Measurements from ENCODE around the gene LRRN3.
A peak's percentile ranks its signal among the peaks of the same experiment; 100 is the strongest.

The LRRN3 gene

DNA sequence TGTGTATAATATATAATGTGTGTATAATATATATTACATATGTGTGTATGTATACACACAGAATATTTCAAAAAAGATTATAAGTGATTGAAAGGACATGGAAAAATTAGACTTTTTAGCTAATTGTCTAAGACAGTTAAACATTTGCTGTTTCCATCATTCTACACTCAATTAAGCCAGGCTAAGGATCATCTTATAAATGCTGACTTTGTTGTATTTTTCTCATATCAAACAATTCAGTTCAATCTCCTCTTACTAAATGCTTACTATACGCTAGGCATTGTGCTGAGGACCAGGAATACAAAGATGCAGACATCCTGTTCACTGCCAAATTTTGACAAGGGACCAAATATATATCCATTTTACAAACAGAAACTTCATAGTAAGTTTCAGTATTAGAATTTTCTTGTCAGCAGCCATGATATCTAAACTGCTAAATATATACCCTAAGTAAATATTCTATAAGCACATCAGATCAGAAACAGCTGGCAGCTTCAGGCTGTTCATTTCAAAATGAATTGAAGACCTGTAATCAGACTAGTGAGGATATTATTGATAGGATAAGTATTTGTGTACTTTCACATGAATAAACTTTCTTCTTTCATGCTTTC is 10.3 kb upstream of the LRRN3 start:
- DNase-seq = no peak

DNA sequence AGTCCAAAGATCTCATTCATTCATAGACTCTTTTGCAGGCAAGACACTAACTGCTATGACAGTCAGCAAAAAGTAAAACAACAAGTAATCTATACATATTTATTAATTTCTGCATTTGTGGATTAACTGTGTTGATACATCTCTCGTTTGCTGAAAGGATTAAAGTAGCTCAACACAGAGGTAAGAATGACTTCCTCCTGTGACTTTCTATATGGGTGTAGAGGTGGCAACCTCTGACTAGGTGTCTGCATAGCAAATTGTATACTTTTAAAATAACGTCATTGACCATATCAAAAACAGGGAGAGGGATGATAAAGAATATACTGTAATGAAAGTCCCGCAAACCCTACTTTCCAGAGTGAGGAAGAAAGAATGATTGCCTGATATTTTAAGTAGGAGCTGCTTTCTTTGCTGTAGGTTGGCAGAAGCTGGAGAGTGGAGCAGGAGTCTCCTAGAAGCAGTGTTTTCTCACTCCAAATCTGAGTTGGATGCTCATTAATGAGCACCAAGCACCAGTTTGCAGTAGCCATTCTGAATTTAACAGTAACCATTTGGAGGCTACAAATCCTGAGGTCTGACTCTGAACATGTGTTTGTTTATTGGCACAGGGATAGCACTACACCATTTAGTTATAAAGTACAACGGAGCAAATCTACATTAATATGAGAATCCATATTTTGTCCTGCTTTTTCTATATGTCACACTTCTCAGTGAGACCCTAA is 9.2 kb upstream of the LRRN3 start:
- DNase-seq = no peak

DNA sequence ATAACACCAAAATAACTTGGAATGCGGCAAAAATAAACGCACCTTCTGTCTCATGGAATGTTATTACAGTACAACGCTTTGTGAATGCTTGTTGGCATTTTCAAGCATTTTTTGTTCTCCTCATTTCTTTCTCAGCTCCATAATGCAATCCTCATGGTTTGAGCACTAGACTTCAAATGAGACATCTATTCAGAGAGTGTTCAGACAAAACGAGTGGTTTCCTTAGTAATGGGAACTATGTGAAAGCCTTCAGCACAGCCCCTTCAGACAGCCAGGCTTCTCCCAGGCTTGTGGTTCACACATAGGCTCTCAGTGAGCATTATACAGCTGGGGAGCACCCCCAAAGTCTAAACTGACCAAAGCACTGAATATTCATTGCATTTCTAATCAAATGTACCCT is 8.6 kb upstream of the LRRN3 start:
- DNase-seq = no peak

DNA sequence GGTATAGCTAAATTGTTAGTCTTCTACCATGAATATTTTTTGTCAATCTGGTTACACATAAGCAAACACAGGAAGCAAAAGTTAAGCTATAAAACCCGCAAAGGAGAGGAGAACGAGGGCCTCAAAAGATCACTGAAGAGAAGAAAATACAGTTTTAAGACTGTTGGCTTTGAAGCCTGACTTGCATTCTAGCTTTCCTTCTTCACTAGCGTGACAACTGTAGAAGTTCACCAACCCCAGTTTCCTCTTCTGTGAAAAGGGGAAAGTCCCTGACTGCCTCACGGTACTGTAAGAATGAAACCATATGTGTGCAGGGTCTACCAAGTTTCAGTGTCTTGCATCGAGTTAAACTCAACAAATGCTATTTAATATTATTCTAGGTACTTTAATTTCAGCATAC is 7.5 kb upstream of the LRRN3 start:
- DNase-seq = no peak

DNA sequence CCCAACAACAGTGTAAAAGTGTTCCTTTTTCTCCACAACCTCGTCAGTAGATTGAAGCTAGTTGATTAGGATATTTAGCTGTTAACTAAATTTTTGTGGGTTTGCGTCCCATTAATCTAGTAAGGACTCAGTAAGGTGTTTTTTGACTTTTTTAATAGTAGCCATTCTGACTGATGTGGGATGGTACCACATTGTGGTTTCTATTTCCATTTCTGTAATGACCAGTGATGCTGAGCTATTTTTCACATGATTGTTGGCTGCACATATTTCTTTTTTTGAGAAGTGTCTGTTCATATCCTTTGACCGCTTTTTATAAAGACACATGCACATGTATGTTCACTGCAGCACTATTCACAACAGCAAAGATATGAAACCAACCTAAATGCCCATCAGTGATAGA is 5.6 kb upstream of the LRRN3 start:
- no peak for DNase-seq

DNA sequence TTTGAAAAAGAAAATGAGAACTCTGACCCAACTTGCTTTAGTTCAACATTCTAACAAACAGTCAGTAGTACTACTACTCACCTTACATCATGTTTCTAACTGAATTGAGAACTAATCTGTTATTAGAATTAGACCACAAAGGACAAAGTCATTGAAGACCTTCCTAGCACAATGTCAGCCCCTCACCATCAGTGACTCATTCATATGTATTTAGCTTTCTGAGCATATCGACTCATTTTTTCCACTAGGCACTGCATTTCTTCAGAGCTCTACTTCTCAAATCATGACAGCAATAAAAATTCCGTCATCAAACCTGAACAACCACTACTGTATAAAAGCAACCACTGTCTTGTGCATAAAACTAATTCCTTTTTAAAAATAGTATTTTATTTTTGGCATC is 4.4 kb upstream of the LRRN3 start:
- no peak for DNase-seq

DNA sequence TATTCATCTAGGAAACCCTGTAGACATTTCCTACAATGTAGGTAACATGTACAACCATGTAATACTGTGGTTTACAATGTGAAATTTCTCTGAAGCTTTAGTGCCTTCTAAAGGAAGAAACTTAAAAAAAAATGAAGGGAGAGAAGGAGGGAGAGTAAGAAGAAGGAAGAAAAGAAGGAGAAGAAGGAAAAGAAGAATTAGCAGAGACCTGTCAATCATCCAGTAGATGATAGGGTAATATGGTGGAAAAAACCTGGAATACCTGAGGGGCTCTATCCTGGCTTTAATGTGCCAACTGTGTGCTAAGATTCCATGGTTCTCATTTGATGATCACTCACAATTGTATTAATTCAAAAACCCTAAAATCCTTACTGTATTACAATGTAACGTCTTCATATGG is 2.6 kb upstream of the LRRN3 start:
- no peak for DNase-seq

DNA sequence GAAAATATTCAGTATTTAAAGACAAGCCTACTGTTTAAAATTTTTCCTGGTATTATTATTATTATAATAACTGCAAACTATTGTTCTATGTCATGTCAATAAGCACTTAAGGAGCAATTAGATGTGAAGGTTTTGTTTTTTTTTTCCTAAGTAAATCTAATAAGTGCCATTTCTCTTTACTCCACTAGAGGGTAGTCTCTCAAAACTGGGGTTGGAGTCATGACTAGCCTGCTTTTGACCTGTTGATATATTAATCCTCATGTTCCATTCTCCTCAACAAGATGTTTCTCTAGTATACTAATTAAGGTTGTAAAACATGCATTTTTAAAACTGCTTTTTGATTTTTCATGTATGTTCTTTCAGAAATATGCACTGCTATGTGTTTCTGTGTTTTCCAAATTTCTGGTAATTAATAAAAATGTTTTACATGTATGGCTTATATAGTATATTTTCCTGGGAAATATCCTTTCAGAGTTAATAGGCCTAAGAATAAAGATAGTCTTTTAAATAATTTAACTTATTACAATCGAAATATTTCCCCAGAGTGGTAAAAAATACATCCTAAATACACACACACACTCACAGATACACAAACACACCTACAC is 1.0 kb upstream of the LRRN3 start:
- DNase-seq = no peak

DNA sequence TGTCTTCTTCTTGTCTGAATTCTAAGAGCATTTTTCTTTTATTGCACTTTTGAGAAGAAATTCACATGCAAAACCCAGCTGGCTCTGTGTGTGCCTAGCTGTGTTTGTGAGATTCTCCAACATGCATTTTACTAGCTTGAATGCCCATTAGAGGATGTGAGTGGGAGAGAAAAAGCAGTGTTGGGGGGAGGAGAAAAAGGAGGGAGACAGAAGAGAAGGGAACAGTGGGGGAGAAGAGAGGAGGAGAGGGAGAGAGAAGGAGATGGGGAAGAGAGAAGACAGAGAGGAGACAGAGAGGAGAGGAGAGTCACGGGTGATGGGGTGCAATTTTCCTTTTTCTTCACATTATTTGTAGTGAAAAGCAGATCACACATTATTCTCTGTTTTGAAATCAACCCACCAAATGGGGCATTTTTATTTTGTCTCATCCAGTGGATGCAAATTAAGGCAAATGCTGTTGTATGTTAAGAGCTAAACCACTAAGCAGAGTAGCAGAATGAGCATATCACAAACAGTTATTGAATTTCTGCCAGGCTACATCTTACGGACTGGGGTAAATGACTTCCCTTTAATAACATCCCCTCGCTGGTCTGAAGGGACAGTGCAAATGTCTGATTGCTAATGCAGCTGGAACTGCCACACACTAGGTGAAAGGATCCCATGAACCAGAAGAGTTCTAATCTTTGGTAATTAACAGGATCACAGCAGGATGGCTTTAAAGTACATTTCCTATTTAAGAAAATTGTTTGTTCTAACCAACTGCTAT is 849 bp downstream of the LRRN3 start:
- DNase-seq = no peak

DNA sequence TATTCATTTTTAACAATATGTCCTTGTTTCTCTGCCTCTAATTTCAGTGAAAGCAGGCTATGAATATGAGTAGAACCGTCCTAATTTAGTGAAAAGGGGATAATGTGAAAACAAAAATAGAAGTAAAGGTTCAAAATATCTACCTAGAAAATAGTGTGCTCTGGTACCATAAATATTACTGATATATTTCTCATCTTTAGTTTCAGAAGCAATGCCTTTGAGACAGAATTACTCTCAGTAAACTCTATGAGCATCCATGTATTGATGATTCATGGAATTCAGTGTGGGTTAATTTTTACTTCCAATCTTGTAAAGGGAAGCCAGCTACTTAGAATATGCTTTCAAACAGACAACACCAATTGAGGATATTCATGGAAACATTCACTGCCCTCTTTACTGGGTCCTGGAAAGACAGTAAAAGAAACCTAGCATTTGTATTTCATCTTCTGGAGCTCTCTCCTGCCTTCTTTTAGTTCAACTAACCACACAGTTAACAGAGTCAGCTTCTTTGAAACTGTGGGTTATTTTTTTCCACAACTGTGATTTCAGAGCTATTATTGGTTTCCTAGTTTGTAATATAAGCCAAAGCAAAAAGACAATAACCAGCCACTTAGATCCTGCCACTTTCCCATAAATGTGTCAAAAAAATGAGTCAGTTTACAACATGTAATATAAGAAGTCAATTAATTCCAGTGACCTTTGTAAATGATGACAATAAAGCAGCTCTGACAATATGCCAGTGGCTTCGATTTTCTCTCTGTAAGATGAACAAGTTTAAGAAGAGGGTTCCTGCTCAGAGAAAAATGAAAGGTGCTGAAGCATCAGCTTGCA is 1.7 kb downstream of the LRRN3 start:
- no peak for DNase-seq

DNA sequence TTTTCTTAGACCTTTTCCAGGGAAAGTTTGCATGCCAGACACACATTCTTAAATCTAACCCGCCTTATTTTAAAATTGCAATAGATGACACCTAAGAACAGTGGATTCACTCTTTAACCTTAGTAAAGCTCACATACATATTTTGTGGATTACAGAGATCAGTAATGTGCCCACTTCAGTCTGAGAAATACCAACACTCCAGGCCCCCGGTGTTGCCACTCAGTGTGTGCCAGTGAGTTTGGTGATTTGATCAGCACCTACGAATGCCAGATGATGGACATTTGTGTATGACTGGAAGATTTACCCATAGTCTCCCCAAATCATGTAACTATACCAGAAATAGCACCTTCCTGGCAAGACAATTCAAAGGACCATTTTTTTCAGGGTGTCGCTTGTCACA is 2.6 kb downstream of the LRRN3 start:
- DNase-seq = no peak

DNA sequence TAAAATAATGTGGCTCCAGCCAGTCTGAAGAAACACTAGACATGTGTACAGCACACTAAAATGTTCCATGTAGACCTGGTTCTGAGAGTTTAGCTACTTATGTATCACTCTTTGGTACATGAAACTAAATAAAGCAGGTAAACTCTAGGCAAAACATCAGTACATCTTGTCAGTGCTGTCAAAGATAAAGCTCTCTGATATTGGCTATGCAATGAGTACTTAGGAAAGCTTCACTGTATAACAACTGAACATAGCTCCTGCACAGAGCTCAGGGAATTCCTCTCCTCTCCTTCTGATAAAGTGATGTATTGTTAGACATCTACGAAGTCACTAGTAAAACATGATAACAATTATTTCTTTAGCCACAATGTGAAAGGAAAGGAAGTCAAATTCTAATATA is 3.5 kb downstream of the LRRN3 start:
- DNase-seq = no peak

DNA sequence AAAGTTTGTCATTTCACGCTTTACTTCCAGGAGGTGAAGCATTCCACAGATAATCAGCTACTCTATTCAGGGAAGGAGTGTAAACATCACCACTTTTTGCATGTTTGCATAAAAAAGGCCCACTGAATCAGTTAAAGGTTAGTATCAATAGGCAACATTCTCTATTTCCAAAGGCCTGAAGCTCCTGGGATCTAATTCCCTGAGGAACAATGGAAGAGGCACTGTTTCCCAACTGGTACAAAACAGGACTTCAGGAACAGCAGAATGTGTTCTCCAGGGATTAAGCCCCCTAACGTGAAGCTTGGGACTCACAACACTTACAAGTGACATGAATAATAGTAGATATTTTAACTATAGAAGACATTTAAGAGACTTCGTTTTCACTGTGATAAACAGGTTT is 6.1 kb downstream of the LRRN3 start:
- DNase-seq = no peak

DNA sequence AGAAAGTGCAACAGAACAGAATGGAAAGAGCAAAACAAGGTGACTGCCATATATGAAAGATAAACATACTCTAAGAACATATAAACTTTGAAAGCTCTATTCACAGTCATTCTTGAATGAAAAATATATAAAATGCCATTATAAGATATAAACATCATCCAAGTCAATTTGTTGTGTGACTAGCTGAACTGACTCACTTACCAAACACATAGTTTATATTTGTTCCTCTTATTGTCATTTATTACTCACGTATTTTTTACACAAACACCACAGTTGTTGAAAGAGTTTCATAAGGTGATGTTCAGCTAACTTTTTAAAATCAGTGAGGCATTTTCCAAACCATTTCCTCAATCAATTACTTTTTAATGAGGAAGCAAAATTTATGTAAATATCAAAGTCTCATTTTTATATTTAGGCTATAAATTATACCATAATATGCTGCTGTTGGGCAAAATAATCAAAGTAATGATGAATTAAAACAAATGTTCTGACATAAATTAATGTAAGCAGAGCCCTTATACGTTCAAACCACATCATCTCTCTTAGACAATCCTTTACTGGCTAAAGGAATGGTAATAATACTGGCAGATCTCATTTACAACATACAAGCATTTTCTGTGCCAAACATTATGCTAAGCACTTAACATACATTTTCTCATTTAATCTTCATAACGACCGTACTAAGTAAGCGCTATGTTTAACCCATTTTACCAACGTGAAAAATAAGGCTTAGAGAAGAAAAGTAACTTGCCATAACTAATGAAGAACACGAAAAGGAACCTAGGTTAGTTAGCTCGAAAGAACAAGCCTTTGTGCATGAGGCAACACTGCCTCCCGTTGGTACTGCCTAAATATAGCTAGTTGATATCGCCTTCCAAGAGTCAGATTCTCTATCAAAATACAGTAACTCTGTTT is 7.3 kb downstream of the LRRN3 start:
- peak; percentile 44 for DNase-seq

DNA sequence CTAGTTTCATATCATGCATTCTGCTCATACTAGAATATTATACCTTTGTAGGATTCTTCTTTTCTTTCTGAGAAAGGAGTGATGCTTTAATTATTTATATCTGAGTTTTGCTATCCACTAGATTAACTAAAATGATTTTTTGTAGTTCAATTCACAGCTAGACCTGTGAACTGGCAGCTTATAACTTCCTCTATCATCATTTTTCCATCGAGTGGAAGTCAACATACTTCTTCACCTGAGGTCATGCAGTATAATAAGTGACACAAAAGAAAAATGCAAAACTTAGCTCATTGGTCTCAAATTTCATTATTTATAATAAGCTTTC is 8.0 kb downstream of the LRRN3 start:
- no peak for DNase-seq

DNA sequence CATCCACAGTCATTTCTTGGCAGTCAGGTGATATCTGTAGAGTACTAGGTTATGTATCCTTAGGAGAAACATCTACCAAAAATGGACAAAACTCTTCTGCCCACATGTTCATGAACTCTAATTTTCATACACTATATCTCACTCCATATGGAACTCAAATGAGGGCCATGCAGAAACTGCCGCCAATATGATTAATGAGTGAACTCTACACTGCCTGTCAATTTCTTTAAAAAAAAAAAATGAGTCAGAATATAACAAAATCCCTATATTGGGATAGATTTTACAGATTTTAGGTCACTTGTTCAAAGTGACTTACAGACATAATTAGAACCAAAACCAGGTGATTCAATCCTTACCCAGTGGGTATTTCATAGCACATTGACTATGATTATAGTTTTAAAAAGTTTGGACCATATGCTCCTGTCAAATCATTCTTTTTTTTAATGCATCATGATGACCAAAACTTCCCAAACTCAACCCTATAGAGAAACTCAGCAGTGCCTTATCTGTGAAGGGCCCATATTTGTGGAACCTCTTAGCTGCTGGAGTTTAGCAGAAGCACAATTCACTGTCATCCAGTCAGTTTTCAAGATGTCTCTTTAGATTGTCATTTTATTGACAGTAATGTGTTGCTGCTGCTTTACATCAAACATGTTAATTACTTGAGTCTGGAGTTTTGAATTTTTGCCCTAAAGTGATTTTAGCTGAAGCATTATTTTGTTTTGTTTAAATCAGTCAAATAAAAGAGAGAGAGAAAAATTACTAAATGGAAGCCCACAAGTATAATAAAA is 11.1 kb downstream of the LRRN3 start:
- no peak for DNase-seq

DNA sequence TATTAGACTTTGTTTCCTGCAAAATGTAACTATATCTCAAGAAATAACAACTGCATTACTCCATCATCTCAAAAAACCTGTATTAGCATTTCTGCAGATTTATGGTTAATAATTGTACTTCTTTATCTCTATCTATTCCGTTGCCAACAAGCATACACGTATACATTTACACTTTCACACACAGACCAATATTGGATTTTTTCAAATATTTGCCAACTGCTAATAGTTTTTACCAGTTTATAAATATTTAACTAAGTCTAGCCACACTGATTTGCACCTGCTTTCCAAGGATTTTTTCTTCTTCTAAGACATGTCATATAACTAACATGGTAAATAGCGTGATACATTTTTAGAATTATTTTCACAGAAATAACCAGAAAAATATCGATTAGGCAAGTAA is 12.2 kb downstream of the LRRN3 start:
- DNase-seq = no peak

DNA sequence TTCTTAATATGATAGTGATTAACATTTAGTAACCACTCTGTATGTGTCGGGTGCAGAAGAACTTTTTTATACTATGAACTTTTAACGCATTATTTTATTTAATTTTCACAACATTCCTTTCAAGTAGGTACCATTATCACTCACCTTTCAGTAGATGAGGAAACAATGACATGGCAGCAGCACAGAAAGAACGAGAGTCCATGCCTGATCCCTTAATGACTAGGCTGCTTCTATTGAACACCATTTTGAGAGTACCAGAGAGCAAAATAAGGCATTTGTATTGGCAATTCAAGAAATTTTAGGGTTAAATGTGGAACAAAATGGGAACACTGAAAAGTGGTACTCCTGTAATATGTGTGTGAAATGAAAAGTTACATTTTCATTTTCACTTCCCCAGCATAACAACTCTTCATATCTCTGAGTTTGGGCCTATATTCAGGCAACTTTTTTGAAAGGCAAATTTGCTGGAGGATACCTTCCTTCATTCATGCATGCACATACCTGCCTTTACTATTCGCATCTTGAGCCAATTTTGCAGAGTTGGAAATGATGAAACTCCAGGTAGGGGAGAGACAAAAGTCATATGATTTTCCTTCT is 12.8 kb downstream of the LRRN3 start:
- DNase-seq = no peak

DNA sequence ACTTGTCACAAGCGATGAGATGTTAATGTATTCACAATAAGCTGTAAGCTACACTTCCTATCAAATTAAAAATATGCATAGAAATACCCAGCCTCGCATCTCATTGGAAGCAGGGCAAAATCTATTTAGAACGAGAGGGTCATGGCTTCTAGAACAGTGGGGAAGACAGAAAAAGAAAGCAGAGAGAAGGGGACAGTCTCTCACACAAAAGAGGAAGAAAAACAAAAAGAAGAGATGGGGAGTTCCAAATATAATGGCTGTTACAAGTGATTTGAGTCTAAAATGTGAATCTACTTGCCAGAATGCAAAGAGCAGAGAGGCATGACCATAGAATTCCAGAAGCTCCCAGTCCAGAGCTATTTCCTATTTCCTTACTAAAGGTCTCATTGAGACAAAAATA is 13.8 kb downstream of the LRRN3 start:
- no peak for DNase-seq

DNA sequence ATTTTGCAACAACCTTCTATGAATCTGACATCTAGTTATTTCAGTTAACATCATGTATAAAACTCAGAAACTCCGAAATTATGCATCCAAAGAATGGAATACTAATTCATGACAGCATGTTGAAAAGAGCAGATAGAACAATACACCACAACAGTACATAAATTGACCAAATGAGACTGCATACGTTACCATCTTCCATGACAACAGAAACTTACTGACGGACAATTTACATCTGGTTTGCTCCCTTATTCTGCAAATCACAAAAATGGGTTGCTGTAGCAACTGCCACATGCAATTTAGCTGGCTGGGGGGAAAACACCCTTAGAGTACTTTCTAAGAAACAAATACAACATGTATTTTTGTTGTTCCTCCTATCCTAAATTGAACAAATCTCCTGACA is 14.3 kb downstream of the LRRN3 start:
- no peak for DNase-seq

DNA sequence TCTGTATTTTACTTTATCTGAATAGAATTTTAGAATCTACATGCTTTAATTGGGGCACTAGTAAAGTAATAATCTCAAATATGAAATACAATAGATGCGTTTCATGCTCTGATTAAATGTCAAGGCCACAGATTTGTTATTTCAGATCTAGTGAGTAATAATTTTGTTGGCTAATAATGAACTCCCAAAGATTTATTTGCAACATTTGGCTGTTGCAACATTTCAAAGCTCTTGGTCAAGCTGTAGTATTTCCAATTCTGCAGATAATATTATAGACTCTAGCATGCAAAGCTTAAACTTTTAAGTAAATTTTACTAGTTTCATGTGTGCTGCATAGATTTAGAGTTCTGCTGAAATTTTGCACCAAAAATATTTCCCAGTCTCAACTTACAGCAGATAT is 16.7 kb downstream of the LRRN3 start:
- no peak for DNase-seq

All from left hindlimb (tissue), 1 donor.